K562 (cell line): ENCODE measurements around the gene RAVER2. TPM values are rescaled to one million over a fixed set of nuclear protein-coding genes. Genes with fewer than 3 reads are reported as not detected.

Experiments
- CBFA2T3 ChIP-seq: fragments of 450-650 bp; IDR thresholded peaks from 2 replicates; pipeline ENCODE4 v1.6.1; 2017
- GATAD2A ChIP-seq: fragments of 450-650 bp; IDR thresholded peaks from 2 replicates; pipeline ENCODE4 v1.6.1; 2017
- NFIC ChIP-seq: fragments of 450-650 bp; IDR thresholded peaks from 2 replicates; pipeline ENCODE4 v1.6.1; 2017; ENCODE audit warnings: mild to moderate bottlenecking, inconsistent platforms
- POLR2AphosphoS2 ChIP-seq: IDR thresholded peaks from 2 replicates; pipeline ENCODE4 v1.6.1; 2012; ENCODE audit warnings: low read length, improper control_type of control experiment
- RNF2 ChIP-seq: sonication (generic); IDR thresholded peaks from 2 replicates; pipeline ENCODE4 v1.6.1; 2016
- SOX6 ChIP-seq: fragments of 450-650 bp; IDR thresholded peaks from 2 replicates; pipeline ENCODE4 v1.6.1; 2014; ENCODE audit warnings: mild to moderate bottlenecking
- ZNF431 ChIP-seq: sonication (generic); formaldehyde crosslinking; IDR thresholded peaks from 2 replicates; pipeline ENCODE4 v1.8.0; 2022; ENCODE audit warnings: mild to moderate bottlenecking, missing genetic modification reagents
- polyA plus RNA-seq, 8 experiments: library from polyadenylated mRNA; depleted of rRNA in 4 of 8; stranded (reverse) in 5 of 8; unstranded in 3 of 8; fragments of >200 nt; fragmentation: Nextera tagmentation in 2 of 8; fragmentation: Illumina TruSeq in 1 of 8; extraction: Ambion mirVana in 2 of 8; extraction: Trizol in 1 of 8; gene quantifications; 2 replicates each; pipeline versions ENCODE4 v1.2.1 to v1.2.3, GENCODE V29; 2011 to 2014; ENCODE audit warnings: inconsistent platforms in 1 of 8, missing spikeins in 1 of 8
- total RNA-seq, 7 experiments: library from RNA; depleted of rRNA in 6 of 7; stranded (reverse); fragments of >200 nt in 6 of 7; fragmentation: Illumina TruSeq in 2 of 7; extraction: Trizol in 2 of 7; gene quantifications; 2 replicates each; pipeline versions ENCODE4 v1.2.1 to v1.2.3, GENCODE V29; 2011 to 2021; ENCODE audit warnings: low replicate concordance in 1 of 7
- TF ChIP-seq, protein P1 (sequence below): sonication (generic); formaldehyde crosslinking; IDR thresholded peaks from 2 replicates; pipeline ENCODE4 v1.8.0; 2023; ENCODE audit warnings: mild to moderate bottlenecking, missing genetic modification reagents
- TF ChIP-seq, protein P2 (sequence below): sonication (generic); formaldehyde crosslinking; IDR thresholded peaks from 2 replicates; pipeline ENCODE4 v1.8.0; 2023; ENCODE audit warnings: mild to moderate bottlenecking, missing genetic modification reagents
- TF ChIP-seq, protein P3 (sequence below): fragments of 450-650 bp; IDR thresholded peaks from 2 replicates; pipeline ENCODE4 v1.6.1; 2014; ENCODE audit warnings: low read depth, mild to moderate bottlenecking, moderate library complexity, borderline replicate concordance
- TF ChIP-seq, protein P4 (sequence below): fragments of 450-650 bp; IDR thresholded peaks from 2 replicates; pipeline ENCODE4 v1.6.1; 2016; ENCODE audit warnings: low read depth, mild to moderate bottlenecking, moderate library complexity
- TF ChIP-seq, protein P5 (sequence below): sonication (generic); formaldehyde crosslinking; IDR thresholded peaks from 2 replicates; pipeline ENCODE4 v1.8.1; 2023; ENCODE audit warnings: missing genetic modification reagents, mild to moderate bottlenecking, borderline replicate concordance
- TF ChIP-seq, protein P6 (sequence below): fragments of 450-650 bp; IDR thresholded peaks from 2 replicates; pipeline ENCODE4 v1.6.1; 2017; ENCODE audit warnings: mild to moderate bottlenecking, moderate library complexity

Gene RAVER2
- total and polyA plus RNA-seq, 9 of the 15 experiments (the other 6 are each of a cell fraction or from before 2014, with no cell fraction given), result 1.8 to 6.1 (median 4.4) TPM

DNA sequence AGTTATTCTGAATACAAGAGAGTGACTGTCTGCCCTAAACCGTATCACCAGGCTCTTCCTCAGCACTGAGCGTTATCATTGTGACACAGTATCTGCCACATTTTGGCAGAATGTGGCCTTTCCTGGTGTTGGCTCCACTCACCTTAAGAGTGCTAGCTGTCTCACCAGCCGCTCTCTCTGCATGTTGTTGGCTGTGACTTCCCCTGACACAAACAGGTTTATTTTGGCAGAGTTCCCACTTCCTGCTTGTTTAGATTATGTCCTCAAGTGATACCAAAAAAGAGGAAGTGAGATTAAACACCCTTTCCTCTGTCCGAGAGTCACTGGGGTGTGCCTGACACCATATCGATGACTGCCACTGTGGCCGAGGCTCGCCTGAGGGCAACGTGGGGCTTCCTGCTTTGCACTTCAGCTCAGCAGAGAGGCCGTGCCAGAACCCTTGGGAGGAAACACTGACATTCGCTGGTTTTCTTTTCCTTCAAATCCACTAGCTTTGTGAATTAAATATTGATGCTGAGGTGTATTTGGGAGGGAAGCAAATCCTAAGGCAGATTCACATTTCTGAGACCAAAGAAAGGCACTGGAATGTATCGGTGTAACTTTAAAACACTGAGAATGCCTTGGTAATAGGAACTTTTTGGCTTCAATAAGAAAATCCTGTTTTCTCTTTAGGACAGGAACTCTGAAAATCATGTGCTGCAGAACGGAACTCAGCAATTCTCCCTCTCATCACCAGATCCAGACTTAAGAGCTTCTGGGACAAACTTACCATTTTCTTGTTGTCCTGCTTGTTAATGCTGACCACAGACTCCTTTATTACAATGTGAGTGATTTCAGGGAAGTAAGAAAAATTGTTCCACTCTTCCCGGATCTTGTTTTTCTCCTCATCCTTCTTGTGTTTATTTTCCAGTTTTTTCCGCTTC is 119.4 kb downstream of the RAVER2 start (continued):
- TF ChIP-seq, protein P1, sequence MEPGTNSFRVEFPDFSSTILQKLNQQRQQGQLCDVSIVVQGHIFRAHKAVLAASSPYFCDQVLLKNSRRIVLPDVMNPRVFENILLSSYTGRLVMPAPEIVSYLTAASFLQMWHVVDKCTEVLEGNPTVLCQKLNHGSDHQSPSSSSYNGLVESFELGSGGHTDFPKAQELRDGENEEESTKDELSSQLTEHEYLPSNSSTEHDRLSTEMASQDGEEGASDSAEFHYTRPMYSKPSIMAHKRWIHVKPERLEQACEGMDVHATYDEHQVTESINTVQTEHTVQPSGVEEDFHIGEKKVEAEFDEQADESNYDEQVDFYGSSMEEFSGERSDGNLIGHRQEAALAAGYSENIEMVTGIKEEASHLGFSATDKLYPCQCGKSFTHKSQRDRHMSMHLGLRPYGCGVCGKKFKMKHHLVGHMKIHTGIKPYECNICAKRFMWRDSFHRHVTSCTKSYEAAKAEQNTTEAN (CRISPR knock-in tag), result 0 out of 2 replicates have a peak, but pooled peaks have one; percentile 51
- TF ChIP-seq, protein P2, sequence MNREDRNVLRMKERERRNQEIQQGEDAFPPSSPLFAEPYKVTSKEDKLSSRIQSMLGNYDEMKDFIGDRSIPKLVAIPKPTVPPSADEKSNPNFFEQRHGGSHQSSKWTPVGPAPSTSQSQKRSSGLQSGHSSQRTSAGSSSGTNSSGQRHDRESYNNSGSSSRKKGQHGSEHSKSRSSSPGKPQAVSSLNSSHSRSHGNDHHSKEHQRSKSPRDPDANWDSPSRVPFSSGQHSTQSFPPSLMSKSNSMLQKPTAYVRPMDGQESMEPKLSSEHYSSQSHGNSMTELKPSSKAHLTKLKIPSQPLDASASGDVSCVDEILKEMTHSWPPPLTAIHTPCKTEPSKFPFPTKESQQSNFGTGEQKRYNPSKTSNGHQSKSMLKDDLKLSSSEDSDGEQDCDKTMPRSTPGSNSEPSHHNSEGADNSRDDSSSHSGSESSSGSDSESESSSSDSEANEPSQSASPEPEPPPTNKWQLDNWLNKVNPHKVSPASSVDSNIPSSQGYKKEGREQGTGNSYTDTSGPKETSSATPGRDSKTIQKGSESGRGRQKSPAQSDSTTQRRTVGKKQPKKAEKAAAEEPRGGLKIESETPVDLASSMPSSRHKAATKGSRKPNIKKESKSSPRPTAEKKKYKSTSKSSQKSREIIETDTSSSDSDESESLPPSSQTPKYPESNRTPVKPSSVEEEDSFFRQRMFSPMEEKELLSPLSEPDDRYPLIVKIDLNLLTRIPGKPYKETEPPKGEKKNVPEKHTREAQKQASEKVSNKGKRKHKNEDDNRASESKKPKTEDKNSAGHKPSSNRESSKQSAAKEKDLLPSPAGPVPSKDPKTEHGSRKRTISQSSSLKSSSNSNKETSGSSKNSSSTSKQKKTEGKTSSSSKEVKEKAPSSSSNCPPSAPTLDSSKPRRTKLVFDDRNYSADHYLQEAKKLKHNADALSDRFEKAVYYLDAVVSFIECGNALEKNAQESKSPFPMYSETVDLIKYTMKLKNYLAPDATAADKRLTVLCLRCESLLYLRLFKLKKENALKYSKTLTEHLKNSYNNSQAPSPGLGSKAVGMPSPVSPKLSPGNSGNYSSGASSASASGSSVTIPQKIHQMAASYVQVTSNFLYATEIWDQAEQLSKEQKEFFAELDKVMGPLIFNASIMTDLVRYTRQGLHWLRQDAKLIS (CRISPR knock-in tag), result peak; percentile 80
- peak; percentile 94 for TF ChIP-seq SOX6
- TF ChIP-seq, protein P3, sequence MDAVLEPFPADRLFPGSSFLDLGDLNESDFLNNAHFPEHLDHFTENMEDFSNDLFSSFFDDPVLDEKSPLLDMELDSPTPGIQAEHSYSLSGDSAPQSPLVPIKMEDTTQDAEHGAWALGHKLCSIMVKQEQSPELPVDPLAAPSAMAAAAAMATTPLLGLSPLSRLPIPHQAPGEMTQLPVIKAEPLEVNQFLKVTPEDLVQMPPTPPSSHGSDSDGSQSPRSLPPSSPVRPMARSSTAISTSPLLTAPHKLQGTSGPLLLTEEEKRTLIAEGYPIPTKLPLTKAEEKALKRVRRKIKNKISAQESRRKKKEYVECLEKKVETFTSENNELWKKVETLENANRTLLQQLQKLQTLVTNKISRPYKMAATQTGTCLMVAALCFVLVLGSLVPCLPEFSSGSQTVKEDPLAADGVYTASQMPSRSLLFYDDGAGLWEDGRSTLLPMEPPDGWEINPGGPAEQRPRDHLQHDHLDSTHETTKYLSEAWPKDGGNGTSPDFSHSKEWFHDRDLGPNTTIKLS, result peak; percentile 81
- TF ChIP-seq, protein P4, sequence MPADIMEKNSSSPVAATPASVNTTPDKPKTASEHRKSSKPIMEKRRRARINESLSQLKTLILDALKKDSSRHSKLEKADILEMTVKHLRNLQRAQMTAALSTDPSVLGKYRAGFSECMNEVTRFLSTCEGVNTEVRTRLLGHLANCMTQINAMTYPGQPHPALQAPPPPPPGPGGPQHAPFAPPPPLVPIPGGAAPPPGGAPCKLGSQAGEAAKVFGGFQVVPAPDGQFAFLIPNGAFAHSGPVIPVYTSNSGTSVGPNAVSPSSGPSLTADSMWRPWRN, result peak; percentile 84
- peak; percentile 98 for TF ChIP-seq CBFA2T3
- peak; percentile 100 for TF ChIP-seq NFIC
- TF ChIP-seq POLR2AphosphoS2, result no peak; the same call in 1 of the 2 replicates
- TF ChIP-seq GATAD2A, result peak; percentile 94
- TF ChIP-seq, protein P5, sequence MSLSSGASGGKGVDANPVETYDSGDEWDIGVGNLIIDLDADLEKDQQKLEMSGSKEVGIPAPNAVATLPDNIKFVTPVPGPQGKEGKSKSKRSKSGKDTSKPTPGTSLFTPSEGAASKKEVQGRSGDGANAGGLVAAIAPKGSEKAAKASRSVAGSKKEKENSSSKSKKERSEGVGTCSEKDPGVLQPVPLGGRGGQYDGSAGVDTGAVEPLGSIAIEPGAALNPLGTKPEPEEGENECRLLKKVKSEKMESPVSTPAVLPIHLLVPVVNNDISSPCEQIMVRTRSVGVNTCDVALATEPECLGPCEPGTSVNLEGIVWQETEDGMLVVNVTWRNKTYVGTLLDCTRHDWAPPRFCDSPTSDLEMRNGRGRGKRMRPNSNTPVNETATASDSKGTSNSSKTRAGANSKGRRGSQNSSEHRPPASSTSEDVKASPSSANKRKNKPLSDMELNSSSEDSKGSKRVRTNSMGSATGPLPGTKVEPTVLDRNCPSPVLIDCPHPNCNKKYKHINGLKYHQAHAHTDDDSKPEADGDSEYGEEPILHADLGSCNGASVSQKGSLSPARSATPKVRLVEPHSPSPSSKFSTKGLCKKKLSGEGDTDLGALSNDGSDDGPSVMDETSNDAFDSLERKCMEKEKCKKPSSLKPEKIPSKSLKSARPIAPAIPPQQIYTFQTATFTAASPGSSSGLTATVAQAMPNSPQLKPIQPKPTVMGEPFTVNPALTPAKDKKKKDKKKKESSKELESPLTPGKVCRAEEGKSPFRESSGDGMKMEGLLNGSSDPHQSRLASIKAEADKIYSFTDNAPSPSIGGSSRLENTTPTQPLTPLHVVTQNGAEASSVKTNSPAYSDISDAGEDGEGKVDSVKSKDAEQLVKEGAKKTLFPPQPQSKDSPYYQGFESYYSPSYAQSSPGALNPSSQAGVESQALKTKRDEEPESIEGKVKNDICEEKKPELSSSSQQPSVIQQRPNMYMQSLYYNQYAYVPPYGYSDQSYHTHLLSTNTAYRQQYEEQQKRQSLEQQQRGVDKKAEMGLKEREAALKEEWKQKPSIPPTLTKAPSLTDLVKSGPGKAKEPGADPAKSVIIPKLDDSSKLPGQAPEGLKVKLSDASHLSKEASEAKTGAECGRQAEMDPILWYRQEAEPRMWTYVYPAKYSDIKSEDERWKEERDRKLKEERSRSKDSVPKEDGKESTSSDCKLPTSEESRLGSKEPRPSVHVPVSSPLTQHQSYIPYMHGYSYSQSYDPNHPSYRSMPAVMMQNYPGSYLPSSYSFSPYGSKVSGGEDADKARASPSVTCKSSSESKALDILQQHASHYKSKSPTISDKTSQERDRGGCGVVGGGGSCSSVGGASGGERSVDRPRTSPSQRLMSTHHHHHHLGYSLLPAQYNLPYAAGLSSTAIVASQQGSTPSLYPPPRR, result 0 out of 2 replicates have a peak, but pooled peaks have one; percentile 47
- TF ChIP-seq RNF2, result peak; percentile 92
- TF ChIP-seq, protein P6, sequence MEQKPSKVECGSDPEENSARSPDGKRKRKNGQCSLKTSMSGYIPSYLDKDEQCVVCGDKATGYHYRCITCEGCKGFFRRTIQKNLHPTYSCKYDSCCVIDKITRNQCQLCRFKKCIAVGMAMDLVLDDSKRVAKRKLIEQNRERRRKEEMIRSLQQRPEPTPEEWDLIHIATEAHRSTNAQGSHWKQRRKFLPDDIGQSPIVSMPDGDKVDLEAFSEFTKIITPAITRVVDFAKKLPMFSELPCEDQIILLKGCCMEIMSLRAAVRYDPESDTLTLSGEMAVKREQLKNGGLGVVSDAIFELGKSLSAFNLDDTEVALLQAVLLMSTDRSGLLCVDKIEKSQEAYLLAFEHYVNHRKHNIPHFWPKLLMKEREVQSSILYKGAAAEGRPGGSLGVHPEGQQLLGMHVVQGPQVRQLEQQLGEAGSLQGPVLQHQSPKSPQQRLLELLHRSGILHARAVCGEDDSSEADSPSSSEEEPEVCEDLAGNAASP, result 0 out of 2 replicates have a peak, but pooled peaks have one; percentile 35
- no peak for TF ChIP-seq ZNF431 (CRISPR knock-in tag)
